GM18526 (cell line): Measurements from ENCODE around the gene FBXL17.

Experiments
- POLR2A ChIP-seq: IDR thresholded peaks from 3 replicates; pipeline ENCODE4 v1.6.1; 2011; ENCODE audit not compliant: insufficient read length; ENCODE audit errors: extremely low read depth

FBXL17 gene

GRCh38 chr5:107954254-107954653 lies 427.6 kb downstream of the FBXL17 start:
- no peak for TF ChIP-seq POLR2A

GRCh38 chr5:107952450-107952849 lies 429.4 kb downstream of the FBXL17 start:
- no peak for TF ChIP-seq POLR2A

GRCh38 chr5:107951309-107951708 lies 430.6 kb downstream of the FBXL17 start:
- TF ChIP-seq POLR2A: no peak

GRCh38 chr5:107950776-107951175 lies 431.1 kb downstream of the FBXL17 start:
- TF ChIP-seq POLR2A: no peak

- TF ChIP-seq POLR2A: no peak
These were observed 432.1 kb downstream of the FBXL17 start for GRCh38 chr5:107949688-107950341.

- TF ChIP-seq POLR2A: no peak
These were observed 433.5 kb downstream of the FBXL17 start for GRCh38 chr5:107948377-107948776.

- no peak for TF ChIP-seq POLR2A
These were observed 436.8 kb downstream of the FBXL17 start for GRCh38 chr5:107945061-107945460.

- no peak for TF ChIP-seq POLR2A
These were observed 438.0 kb downstream of the FBXL17 start for GRCh38 chr5:107943923-107944322.

- no peak for TF ChIP-seq POLR2A
These were observed 440.9 kb downstream of the FBXL17 start for GRCh38 chr5:107941036-107941435.

GRCh38 chr5:107937651-107938355 lies 444.1 kb downstream of the FBXL17 start:
- TF ChIP-seq POLR2A: no peak

GRCh38 chr5:107937204-107937603 lies 444.7 kb downstream of the FBXL17 start:
- no peak for TF ChIP-seq POLR2A

GRCh38 chr5:107936515-107936914 lies 445.4 kb downstream of the FBXL17 start:
- TF ChIP-seq POLR2A: no peak

GRCh38 chr5:107935645-107936044 lies 446.3 kb downstream of the FBXL17 start:
- TF ChIP-seq POLR2A: no peak

GRCh38 chr5:107933326-107933725 lies 448.6 kb downstream of the FBXL17 start:
- TF ChIP-seq POLR2A: no peak

- no peak for TF ChIP-seq POLR2A
These were observed 451.0 kb downstream of the FBXL17 start for GRCh38 chr5:107930891-107931290.

- TF ChIP-seq POLR2A: no peak
These were observed 451.8 kb downstream of the FBXL17 start for GRCh38 chr5:107930092-107930491.

GRCh38 chr5:107929080-107929479 lies 452.8 kb downstream of the FBXL17 start:
- no peak for TF ChIP-seq POLR2A
